ENCODE measurements around the gene ZFX. TPM values are rescaled to one million over a fixed set of nuclear protein-coding genes. Genes with fewer than 3 reads are reported as not detected.

The ZFX gene
- total RNA-seq, 1 donor from 2014 or later: 121 TPM

DNA sequence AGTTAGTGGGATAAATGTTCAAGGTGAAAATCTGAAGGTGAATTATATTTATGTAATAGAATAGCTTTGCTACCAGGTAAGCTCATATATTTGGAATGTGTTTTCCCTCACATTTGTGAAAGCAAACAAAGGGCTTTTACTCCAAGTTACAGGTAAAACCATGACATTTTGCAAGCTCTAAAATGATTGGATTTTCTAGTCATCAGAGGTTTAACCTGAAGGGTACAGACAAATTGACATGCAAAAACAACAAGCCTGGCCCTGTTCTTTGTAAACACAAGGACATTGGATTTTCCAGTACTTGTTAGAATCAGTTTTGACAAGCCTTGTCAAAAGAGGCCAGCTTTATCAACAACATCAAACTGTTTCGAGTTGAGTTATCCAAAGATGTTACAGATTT is 51.7 kb downstream of the ZFX start:
- DNase-seq (ENCODE audit: low read depth): no peak

DNA sequence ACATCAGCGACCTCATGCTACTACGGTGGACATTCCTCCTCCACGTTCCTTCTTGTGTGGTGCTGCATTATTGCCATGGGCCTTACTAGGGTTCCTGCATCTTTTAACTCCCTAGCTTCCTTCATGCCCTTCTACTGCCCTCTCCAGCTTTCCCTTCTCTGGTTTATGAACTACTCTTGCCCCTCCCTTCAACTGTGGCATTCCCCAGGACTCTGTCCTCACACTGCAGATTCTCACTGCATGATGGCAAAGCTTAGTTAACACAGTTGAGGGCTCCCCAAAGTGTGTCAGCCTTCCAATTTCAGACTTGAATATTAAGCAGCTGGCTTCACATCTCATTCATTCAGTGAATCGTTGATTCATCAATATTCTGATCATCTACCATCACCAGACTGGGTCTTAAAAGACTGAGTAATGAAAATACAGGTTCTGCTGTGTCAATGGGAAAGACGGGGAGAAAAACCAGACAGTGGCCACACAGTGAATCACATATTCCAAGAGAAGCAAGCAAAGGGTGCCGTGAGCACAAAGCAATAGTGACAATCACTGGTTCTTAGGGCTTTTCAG is 53.0 kb downstream of the ZFX start:
- no peak for DNase-seq (ENCODE audit: low read depth)

DNA sequence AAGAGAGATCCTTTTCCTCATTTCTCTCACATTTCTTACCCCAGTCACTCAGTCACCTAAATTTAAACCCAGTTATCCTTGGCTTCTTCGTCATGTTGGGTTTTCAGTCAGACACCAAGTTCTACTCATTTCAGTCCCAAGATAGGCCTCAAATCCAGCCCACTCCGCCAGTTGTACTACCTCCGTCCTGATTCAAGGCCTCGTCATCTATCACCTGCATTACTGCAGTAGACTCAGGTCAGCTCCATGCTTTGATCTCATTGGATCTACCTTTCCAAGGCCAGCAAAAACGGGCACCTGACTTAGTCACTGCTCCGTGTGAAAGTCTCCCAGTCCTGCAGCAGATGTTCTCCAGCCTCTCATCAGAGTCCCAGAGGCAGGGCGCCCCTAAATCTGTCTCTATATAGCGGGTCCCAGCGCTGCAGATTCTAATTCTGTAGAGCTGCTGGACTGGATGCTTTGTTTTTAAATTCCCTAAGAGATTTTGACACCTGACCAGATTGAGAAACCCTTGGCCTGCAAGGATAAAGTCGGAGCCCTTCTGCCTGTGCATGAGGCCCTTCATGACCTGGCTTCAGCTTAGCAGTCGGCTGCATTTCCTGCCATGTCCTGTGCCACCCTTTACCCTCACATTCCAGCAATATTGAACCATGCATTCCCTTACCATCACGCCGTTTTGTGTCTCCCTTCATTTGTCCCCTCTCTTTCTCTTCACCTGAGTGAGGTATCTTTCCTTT is 53.7 kb downstream of the ZFX start:
- no peak for DNase-seq (ENCODE audit: low read depth)

DNA sequence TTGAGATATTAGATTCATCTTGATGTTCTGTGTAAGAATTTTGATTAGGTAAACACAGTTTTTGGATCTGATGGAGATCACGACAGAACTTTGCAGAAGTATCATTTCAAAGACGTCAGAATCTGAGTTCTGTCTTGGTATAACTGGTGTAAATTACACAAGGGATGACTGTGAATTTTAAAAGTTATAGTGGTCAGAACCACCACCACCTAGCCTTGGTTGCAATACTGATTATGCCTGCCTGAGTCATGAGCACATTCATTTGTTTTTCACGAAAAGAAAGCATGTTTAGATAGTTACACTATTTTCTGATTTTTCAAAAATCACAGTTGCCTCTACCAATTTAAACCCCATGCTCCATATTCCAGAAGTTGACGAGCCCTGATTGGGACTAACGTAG is 54.8 kb downstream of the ZFX start:
- DNase-seq (ENCODE audit: low read depth): peak; percentile 12

DNA sequence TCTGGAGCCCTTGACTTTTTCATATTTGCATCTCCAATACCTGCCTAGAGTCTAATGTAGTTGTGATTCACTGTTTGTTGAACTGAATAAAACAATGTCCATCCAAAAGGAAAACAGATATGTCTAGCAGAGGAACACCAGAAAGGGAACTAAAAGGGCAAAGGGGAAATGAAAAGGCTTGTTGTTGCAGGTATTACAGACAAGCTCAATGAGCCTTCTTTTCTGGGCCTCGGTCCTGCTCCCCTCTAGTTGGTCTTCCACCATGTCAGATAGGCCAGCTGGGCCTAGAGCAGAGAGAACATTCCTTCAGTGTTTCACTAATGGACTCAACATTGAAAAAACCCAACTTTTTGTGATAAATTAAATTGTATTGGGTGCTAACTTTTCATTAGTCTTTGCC is 55.4 kb downstream of the ZFX start:
- DNase-seq (ENCODE audit: low read depth): no peak

DNA sequence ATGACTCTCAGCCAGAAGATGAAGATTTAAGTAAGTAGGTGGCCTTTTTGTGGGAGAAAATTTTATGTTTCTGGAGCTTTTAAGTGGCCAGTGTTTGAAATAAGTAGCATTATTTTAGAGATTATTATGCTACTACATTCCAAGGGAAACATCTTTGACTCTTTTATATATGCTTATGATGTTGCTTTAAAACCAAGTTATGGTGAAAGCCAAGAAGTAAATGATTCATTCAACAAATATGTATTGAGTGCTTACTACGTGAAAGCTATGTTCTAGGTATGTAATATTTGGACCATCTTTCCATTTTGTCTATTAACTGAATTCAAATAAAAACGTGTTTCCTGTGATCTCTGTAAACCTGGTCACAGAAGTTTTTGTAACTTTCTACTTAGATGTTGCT is 58.3 kb downstream of the ZFX start:
- DNase-seq (ENCODE audit: low read depth): no peak

GRCh38 chrX:24208496-24209240 is 59.1 kb downstream of the ZFX start:
- DNase-seq (ENCODE audit: low read depth): no peak

- no peak for DNase-seq (ENCODE audit: low read depth)
Observed at GRCh38 chrX:24210190-24210589, 60.7 kb downstream of the ZFX start.

DNA sequence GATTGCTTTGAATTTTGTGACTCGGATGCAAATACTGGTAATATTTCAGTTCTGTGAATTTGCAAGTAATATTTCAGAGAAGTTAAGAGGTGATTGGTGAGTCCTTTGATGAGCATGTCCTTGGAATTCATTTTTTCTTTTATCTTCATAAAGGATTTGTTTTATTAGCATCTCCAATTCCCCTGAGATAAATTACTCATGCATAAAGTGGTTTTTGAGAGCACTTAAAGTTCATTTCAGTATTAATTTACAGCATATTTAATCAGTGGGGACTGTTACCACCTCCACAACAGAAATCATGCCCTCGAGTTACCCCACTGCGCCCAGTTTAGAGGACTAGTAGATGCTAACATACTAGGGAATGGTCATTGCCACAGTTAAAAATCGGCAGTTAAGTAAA is 65.0 kb downstream of the ZFX start:
- DNase-seq (ENCODE audit: low read depth): no peak

- no peak for DNase-seq (ENCODE audit: low read depth)
Observed at GRCh38 chrX:24215272-24215671, 65.7 kb downstream of the ZFX start.

GRCh38 chrX:24216037-24216436 is 66.5 kb downstream of the ZFX start:
- no peak for DNase-seq (ENCODE audit: low read depth)

DNA sequence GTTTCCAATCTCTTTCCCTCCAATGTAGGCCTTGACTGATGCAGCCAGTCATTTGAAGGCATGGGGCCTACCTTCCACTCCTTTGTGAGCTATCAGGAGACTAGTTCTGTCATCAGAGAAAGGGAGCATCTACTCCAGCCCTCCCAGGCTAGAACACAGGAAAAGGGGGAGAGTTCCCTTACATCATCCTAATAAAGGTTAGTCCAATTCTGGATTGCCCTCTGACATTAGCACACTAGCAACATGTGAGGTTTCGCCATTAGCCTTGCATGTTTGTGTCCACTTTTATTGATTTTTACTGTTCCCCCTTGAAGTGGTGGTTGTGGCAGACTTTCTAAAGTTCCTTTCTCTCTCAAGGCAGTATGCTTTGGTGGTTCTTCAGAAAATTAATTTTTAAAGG is 67.3 kb downstream of the ZFX start:
- no peak for DNase-seq (ENCODE audit: low read depth)

DNA sequence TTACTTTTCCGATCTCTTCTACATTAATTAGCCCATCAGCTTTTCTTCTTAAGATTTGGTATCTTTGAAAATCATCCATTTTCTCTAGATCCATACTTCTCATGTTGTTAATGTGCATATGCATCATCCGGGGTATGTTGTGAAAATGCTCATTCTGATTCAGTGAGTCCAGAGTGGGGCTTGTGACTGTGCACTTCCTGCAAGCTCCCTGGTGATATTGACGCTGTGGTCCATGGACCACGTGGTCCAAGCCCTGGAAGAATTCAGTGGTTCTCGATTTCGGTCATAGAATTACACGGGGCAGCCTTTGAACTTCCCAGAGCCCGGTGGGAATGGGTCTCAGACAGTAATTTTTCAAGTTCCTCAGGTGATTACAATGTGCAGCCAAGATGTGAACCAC is 69.8 kb downstream of the ZFX start:
- DNase-seq (ENCODE audit: low read depth): no peak

- no peak for DNase-seq (ENCODE audit: low read depth)
Observed at GRCh38 chrX:24221872-24222271, 72.3 kb downstream of the ZFX start.

DNA sequence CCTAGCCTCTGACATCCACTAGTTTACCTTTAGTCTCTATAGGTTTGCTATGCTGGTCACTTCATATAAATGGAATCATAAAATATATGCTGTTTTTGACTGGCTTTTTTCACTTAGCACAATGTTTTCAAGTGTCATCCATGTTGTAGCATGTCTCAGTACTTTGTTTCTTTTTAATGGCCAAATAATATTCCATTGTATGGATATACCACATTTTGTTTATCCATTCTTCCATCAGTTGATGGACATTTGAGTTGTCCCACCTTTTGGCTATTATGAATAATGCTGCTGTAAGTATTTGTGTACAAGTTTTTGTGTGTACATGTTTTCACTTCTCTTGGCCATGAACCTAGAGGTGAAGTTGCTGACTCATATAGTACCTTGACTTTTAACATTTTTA is 75.7 kb downstream of the ZFX start:
- DNase-seq (ENCODE audit: low read depth): no peak

DNA sequence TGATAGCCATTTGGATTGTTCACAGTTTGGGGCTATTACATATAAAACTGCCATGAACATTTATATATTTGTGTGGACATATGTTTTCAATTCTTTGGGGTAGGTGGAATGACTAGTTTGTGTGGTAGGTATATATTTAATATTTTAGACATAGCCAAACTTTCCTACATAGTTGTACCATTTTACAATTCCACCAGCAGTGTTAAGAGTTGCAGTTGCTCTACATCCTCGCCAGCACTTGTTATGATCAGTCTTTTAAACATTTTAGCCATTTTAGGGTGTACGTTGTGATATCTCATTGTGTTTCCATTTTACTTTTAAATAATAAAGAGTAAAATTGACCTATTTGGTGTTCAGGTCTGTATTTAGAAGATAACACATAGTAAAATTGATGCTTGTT is 76.6 kb downstream of the ZFX start:
- DNase-seq (ENCODE audit: low read depth): no peak

- no peak for DNase-seq (ENCODE audit: low read depth)
Observed at GRCh38 chrX:24228596-24228995, 79.1 kb downstream of the ZFX start.

DNA sequence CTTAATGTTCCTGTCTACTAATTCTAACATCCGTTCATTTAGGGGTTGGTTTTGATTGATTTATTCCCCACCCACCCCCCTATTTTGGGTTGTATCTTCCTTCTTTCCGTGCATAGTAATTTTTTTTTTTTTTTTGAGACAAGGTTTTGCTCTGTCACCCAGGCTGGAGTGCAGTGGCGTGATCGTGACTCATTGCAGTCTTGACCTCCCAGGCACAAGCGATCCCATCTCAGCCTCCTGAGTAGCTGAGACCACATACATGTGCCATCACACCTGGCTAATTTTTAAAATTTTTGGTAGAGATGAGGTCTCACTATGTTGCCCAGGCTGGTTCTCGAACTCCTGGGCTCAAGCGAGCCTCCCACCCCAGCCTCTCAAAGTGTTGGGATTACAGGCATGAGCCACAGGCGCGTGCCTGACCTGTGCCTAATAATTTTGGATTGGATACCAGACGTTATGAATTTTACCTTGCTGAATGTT is 79.9 kb downstream of the ZFX start:
- peak; percentile 5 for DNase-seq (ENCODE audit: low read depth)

- DNase-seq (ENCODE audit: low read depth): no peak
Observed at GRCh38 chrX:24229976-24230375, 80.4 kb downstream of the ZFX start.

DNA sequence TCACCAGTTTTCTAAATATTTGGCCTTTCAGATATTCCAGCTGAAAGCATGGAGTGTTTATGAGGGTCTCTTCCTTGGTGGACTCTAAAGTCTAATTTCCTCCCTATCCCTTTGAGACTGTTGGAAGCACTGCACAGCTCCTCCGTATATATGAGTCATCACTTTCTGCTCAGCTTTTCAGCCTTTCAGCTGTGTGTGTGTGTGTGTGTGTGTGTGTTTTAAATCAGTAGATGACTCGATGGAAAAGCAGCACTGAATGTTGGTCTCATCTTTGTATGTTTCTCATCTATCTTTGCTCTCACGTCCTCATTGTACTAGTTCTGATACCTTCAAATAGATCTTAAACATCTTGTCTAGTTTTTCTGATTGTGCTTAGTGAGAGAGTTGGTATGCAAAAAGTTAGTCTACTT is 81.6 kb downstream of the ZFX start:
- DNase-seq (ENCODE audit: low read depth): peak; percentile 80

GRCh38 chrX:24231641-24232179 is 82.2 kb downstream of the ZFX start:
- DNase-seq (ENCODE audit: low read depth): no peak

GRCh38 chrX:24232796-24233195 is 83.3 kb downstream of the ZFX start:
- no peak for DNase-seq (ENCODE audit: low read depth)
